H9 (cell line): Measurements from ENCODE around the gene VPS72. TPM values are rescaled to one million over a fixed set of nuclear protein-coding genes. Genes with fewer than 3 reads are reported as not detected.

Experiments used
- DNase-seq: peaks from one replicate; pipeline ENCODE4 v3.0.0-alpha.2; 2017
- H2AFZ ChIP-seq: one replicate; pipeline ENCODE4 v1.6.1; 2013; ENCODE audit warnings: mild to moderate bottlenecking, low read length, control low read depth, moderate library complexity
- H2AK5ac ChIP-seq: 2 replicates; pipeline ENCODE4 v1.6.1; 2013; ENCODE audit warnings: low read length, control low read depth, mixed read lengths; ENCODE audit not compliant: insufficient read length
- H2BK120ac ChIP-seq: one replicate; pipeline ENCODE4 v1.6.1; 2013; ENCODE audit warnings: low read depth, mild to moderate bottlenecking, low read length, control low read depth, inconsistent platforms; ENCODE audit not compliant: poor library complexity, severe bottlenecking
- H2BK12ac ChIP-seq: 2 replicates; pipeline ENCODE4 v1.6.1; 2013; ENCODE audit warnings: low read length, control low read depth, mixed read lengths, low read depth; ENCODE audit not compliant: insufficient read length
- H2BK15ac ChIP-seq: 2 replicates; pipeline ENCODE4 v1.6.1; 2013; ENCODE audit warnings: low read depth, low read length, control low read depth
- H2BK20ac ChIP-seq: one replicate; pipeline ENCODE4 v1.6.1; 2013; ENCODE audit warnings: low read depth, mild to moderate bottlenecking, low read length, control low read depth, inconsistent platforms; ENCODE audit not compliant: poor library complexity, severe bottlenecking
- H2BK5ac ChIP-seq: 2 replicates; pipeline ENCODE4 v1.6.1; 2013; ENCODE audit warnings: low read length, control low read depth, mixed read lengths; ENCODE audit not compliant: insufficient read length
- H3K14ac ChIP-seq: 2 replicates; pipeline ENCODE4 v1.6.1; 2013; ENCODE audit warnings: low read length, control low read depth; ENCODE audit not compliant: insufficient read depth
- H3K18ac ChIP-seq: 2 replicates; pipeline ENCODE4 v1.6.1; 2013; ENCODE audit warnings: low read depth, mild to moderate bottlenecking, mixed read lengths, low read length, control low read depth; ENCODE audit not compliant: insufficient read length
- H3K23ac ChIP-seq: 2 replicates; pipeline ENCODE4 v1.6.1; 2013; ENCODE audit warnings: low read length, control low read depth, mixed read lengths, low read depth; ENCODE audit not compliant: insufficient read length
- H3K23me2 ChIP-seq: 2 replicates; pipeline ENCODE4 v1.6.1; 2013; ENCODE audit warnings: low read depth, mild to moderate bottlenecking, mixed read lengths, low read length, control low read depth; ENCODE audit not compliant: insufficient read length, poor library complexity, severe bottlenecking
- H3K27ac ChIP-seq: 2 replicates; pipeline ENCODE4 v1.5.1; 2013; ENCODE audit warnings: low read length, control low read depth, mixed read lengths, low read depth; ENCODE audit not compliant: insufficient read length
- H3K27me3 ChIP-seq: 2 replicates; pipeline ENCODE4 v1.6.1; 2013; ENCODE audit warnings: low read length, control low read depth, inconsistent platforms; ENCODE audit not compliant: insufficient read depth
- H3K4ac ChIP-seq: 2 replicates; pipeline ENCODE4 v1.6.1; 2013; ENCODE audit warnings: low read depth, mild to moderate bottlenecking, control low read depth, inconsistent platforms, low read length, moderate library complexity
- H3K4me1 ChIP-seq: 2 replicates; pipeline ENCODE4 v1.6.1; 2013; ENCODE audit warnings: low read length, control low read depth, inconsistent platforms; ENCODE audit not compliant: insufficient read depth
- H3K4me2 ChIP-seq: 2 replicates; pipeline ENCODE4 v1.6.1; 2013; ENCODE audit warnings: low read length, control low read depth, mixed read lengths; ENCODE audit not compliant: insufficient read length, insufficient read depth
- H3K56ac ChIP-seq: 2 replicates; pipeline ENCODE4 v1.6.1; 2013; ENCODE audit warnings: low read depth, mild to moderate bottlenecking, mixed read lengths, low read length, control low read depth; ENCODE audit not compliant: insufficient read length
- H3K79me1 ChIP-seq: 2 replicates; pipeline ENCODE4 v1.6.1; 2013; ENCODE audit warnings: low read depth, mild to moderate bottlenecking, moderate library complexity, low read length, control low read depth, inconsistent platforms; ENCODE audit not compliant: insufficient read depth, poor library complexity, severe bottlenecking
- H3K79me2 ChIP-seq: 2 replicates; pipeline ENCODE4 v1.6.1; 2013; ENCODE audit warnings: low read length, control low read depth, inconsistent platforms; ENCODE audit not compliant: insufficient read depth
- H3K9ac ChIP-seq: 2 replicates; pipeline ENCODE4 v1.6.1; 2013; ENCODE audit warnings: low read length, control low read depth, mixed read lengths; ENCODE audit not compliant: insufficient read length; ENCODE audit errors: extremely low read depth
- H3K9me3 ChIP-seq: one replicate; pipeline ENCODE4 v1.6.1; 2013; ENCODE audit warnings: low read depth, low read length, inconsistent platforms; ENCODE audit not compliant: control insufficient read depth
- H3T11ph ChIP-seq: one replicate; pipeline ENCODE4 v1.6.1; 2013; ENCODE audit warnings: mild to moderate bottlenecking, low read length, control low read depth, inconsistent platforms
- H4K20me1 ChIP-seq: one replicate; pipeline ENCODE4 v1.6.1; 2013; ENCODE audit not compliant: control insufficient read depth, insufficient read length, insufficient read depth
- H4K5ac ChIP-seq: 2 replicates; pipeline ENCODE4 v1.6.1; 2013; ENCODE audit warnings: low read depth, mild to moderate bottlenecking, mixed read lengths, low read length, control low read depth; ENCODE audit not compliant: insufficient read length
- H4K8ac ChIP-seq: replicated peaks from 2 replicates; pipeline ENCODE4 v1.6.1; 2013; ENCODE audit warnings: low read length, control low read depth, mixed read lengths, low read depth; ENCODE audit not compliant: insufficient read length
- H4K91ac ChIP-seq: 2 replicates; pipeline ENCODE4 v1.6.1; 2013; ENCODE audit warnings: low read depth, mild to moderate bottlenecking, moderate library complexity, mixed read lengths, low read length, control low read depth; ENCODE audit not compliant: insufficient read length
- H3K27ac Mint-ChIP-seq, 3 experiments: 2 replicates in 2 of 3; 3 replicates in 1 of 3; pipeline ENCODE4 v1.8.0; 2020 to 2021; ENCODE audit warnings: mixed read lengths in 3 of 3, mild to moderate bottlenecking in 1 of 3, moderate library complexity in 1 of 3
- H3K27me3 Mint-ChIP-seq: 2 replicates; pipeline ENCODE4 v1.8.0; 2021; ENCODE audit warnings: low read depth, mild to moderate bottlenecking, moderate library complexity, mixed read lengths
- H3K36me3 Mint-ChIP-seq, 3 experiments: 2 replicates in 2 of 3; 3 replicates in 1 of 3; pipeline ENCODE4 v1.8.0; 2020 to 2021; ENCODE audit warnings: low read depth in 3 of 3, mixed read lengths in 3 of 3; ENCODE audit not compliant: insufficient read depth in 1 of 3
- H3K4me1 Mint-ChIP-seq, 2 experiments: 2 replicates each; pipeline ENCODE4 v1.8.0; 2020; ENCODE audit warnings: mixed read lengths in 2 of 2
- H3K4me3 Mint-ChIP-seq, 2 experiments: 2 replicates in 1 of 2; 3 replicates in 1 of 2; pipeline ENCODE4 v1.8.0; 2020 to 2021; ENCODE audit warnings: mild to moderate bottlenecking in 2 of 2, mixed read lengths in 2 of 2, moderate library complexity in 1 of 2
- H3K9me3 Mint-ChIP-seq, 2 experiments: 2 replicates in 1 of 2; 3 replicates in 1 of 2; pipeline ENCODE4 v1.8.0; 2020; ENCODE audit warnings: mild to moderate bottlenecking in 2 of 2, mixed read lengths in 2 of 2, moderate library complexity in 1 of 2
- WGBS: extraction: QIAGEN DNeasy Blood & Tissue Kit; methylation state at CpG from one replicate; pipeline ENCODE4 v1.1.7; 2013; ENCODE audit warnings: missing lambda C conversion rate, low lambda C conversion rate, mixed read lengths; ENCODE audit not compliant: insufficient read length; ENCODE audit errors: extremely low coverage; 5-methylcytosine and 5-hydroxymethylcytosine counted together
- total RNA-seq: library from RNA; stranded (reverse); gene quantifications from 2 replicates; pipeline ENCODE4 v1.2.1, GENCODE V29; 2021
- TF ChIP-seq, protein P1 (sequence below): fragments of 200-600 bp; sonication (generic); conservative IDR thresholded peaks from 3 replicates; pipeline ENCODE4 v1.8.0; 2021; ENCODE audit warnings: antibody characterized with exemption, mild to moderate bottlenecking

The VPS72 gene
- total RNA-seq, 1 experiment from 2014 or later: 91.4 TPM

DNA sequence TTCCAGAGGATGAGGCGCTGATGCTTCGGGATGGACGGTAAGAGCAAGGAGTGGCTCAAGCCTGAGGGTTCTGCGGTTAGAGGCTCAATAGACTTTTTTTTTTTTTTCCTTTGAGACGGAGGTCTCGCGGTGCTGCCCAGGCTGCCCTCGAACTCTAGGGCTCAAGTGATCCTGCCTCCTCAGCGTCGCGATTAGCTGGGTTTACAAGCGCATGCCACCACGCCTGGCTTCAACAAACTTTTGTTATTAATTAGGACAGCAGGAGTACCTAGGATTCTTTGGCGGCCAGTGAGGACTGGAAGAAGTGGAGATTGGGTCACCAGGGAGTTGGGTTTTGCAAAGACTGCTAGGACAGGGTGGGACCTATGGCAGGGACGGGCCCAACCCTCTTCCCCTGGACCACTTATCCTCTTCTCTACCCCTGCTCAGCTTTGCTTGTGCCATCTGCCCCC, 23.5 kb downstream of the VPS72 start:
- Histone ChIP-seq H2AK5ac (no peak overlapping the region), H3K23me2 (peaks cover 13% of the 10 kb centered on the region), H4K8ac (no peak overlapping the region), H3K9ac (peak overlapping the region; percentile 83), H3K4me2 (peak overlapping the region; percentile 70), H4K91ac (no peak overlapping the region), H4K5ac (no peak overlapping the region), H3K27ac (no peak overlapping the region), H3K27me3 (no peaks in the 10 kb centered on the region), H2BK120ac (no peak overlapping the region), H3K4ac (no peak overlapping the region), H2BK12ac (no peak overlapping the region), H3T11ph (no peak overlapping the region), H3K23ac (no peak overlapping the region), H3K4me1 (0 out of 2 replicates have a peak, but pooled peaks cover 4% of the 10 kb centered on the region), H3K14ac (no peak overlapping the region), H2BK20ac (no peak overlapping the region), H2BK5ac (no peak overlapping the region), H4K20me1 (no peaks in the 10 kb centered on the region), H3K56ac (no peak overlapping the region), H3K9me3 (no peaks in the 10 kb centered on the region), H2BK15ac (no peak overlapping the region), H3K18ac (no peak overlapping the region), H3K79me1 (no peaks in the 10 kb centered on the region), H3K79me2 (no peaks in the 10 kb centered on the region), H2AFZ (no peak overlapping the region)
- peak overlapping the region; percentile 96 to 98 for H3K4me3 Mint-ChIP-seq
- no peak for DNase-seq
- H3K9me3 Mint-ChIP-seq: no peaks in the 10 kb centered on the region; a peak in 1 of 5 replicates
- TF ChIP-seq, protein P1, sequence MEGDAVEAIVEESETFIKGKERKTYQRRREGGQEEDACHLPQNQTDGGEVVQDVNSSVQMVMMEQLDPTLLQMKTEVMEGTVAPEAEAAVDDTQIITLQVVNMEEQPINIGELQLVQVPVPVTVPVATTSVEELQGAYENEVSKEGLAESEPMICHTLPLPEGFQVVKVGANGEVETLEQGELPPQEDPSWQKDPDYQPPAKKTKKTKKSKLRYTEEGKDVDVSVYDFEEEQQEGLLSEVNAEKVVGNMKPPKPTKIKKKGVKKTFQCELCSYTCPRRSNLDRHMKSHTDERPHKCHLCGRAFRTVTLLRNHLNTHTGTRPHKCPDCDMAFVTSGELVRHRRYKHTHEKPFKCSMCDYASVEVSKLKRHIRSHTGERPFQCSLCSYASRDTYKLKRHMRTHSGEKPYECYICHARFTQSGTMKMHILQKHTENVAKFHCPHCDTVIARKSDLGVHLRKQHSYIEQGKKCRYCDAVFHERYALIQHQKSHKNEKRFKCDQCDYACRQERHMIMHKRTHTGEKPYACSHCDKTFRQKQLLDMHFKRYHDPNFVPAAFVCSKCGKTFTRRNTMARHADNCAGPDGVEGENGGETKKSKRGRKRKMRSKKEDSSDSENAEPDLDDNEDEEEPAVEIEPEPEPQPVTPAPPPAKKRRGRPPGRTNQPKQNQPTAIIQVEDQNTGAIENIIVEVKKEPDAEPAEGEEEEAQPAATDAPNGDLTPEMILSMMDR: no peak
- no CpG with 5 or more reads among the region's 15 CpGs for WGBS
- peak overlapping the region; percentile 96 to 99 (median 98); a peak in 5 of 7 replicates for H3K27ac Mint-ChIP-seq
- peaks cover 22 to 27% of the 10 kb centered on the region in 2 experiments for H3K4me1 Mint-ChIP-seq
- H3K27me3 Mint-ChIP-seq: peaks cover 3% of the 10 kb centered on the region; the same call in 1 of the 2 replicates
- H3K36me3 Mint-ChIP-seq: peaks cover 17 to 39% (median 37%) of the 10 kb centered on the region in 3 experiments; a peak in 6 of 7 replicates
